ENCODE measurements around the gene GASK1A.

GRCh38 chr3:43036621-43037423 is 57.7 kb downstream of the GASK1A start:
- TF ChIP-seq CTCF (conservative IDR thresholded peaks at IDR 0.05; ENCODE audit: low read depth, low read length) (no peak), EZH2 (IDR thresholded peaks at IDR 0.05; ENCODE audit: borderline replicate concordance, low read depth, low read length, poor library complexity, severe bottlenecking) (no peak)

All from A673 (cell line).